GM12865 (cell line): ENCODE measurements around the gene SLC38A1.

Source experiments
- DNase-seq: peaks from one replicate; pipeline ENCODE4 v3.0.0; 2010; ENCODE audit warnings: low read depth
- H3K4me3 ChIP-seq: 2 replicates; pipeline ENCODE4 v1.5.1; 2011; ENCODE audit warnings: mild to moderate bottlenecking, low read depth, low read length, control low read depth
- TF ChIP-seq, protein P1 (sequence below): IDR thresholded peaks from 2 replicates; pipeline ENCODE4 v1.5.1; 2011; ENCODE audit warnings: low read length, control low read depth, low read depth, inconsistent platforms; ENCODE audit not compliant: insufficient read depth; ENCODE audit errors: missing control alignments

Gene SLC38A1

DNA sequence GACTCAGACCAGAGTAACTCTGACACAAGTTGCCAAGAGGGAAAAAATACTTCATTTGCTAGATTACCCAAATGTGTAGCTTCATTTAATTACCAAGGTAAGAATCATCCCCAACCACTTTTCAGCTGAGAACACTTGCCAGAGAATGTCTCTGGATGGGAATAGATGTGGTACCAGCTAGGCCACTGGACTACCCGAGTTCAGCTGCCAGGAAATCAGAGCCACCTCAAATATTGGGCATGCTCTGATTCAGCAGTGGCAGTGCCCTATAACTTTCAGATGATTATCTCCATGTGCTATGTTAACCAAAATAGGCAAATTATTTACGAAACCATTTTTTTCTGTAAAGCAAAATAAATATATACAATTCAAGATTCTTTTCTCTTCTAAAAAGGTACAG lies 80.7 kb downstream of the SLC38A1 start:
- H3K4me3 ChIP-seq: no peak overlapping the region
- no peak for DNase-seq
- TF ChIP-seq, protein P1, sequence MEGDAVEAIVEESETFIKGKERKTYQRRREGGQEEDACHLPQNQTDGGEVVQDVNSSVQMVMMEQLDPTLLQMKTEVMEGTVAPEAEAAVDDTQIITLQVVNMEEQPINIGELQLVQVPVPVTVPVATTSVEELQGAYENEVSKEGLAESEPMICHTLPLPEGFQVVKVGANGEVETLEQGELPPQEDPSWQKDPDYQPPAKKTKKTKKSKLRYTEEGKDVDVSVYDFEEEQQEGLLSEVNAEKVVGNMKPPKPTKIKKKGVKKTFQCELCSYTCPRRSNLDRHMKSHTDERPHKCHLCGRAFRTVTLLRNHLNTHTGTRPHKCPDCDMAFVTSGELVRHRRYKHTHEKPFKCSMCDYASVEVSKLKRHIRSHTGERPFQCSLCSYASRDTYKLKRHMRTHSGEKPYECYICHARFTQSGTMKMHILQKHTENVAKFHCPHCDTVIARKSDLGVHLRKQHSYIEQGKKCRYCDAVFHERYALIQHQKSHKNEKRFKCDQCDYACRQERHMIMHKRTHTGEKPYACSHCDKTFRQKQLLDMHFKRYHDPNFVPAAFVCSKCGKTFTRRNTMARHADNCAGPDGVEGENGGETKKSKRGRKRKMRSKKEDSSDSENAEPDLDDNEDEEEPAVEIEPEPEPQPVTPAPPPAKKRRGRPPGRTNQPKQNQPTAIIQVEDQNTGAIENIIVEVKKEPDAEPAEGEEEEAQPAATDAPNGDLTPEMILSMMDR: no peak

DNA sequence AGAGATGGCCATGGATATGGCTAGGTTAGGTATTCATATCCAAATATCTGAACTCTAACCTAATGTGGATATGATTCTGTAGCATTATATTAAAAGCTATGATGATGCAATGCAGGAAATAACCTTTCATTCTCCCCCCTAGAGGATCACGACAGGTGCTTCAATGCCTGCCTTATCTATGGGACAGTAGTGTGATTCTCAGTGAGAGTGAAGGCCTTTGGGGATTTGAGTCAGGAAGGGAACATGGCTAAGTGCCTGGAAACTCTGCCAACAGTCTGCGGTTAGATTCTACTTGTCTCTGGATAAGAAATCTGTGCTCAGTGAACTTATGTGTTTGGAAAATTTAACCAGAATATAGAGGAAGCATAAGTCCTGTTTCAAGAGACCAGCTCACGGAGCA lies 81.8 kb downstream of the SLC38A1 start:
- DNase-seq: no peak
- TF ChIP-seq, protein P1: no peak
- no peak overlapping the region for H3K4me3 ChIP-seq

DNA sequence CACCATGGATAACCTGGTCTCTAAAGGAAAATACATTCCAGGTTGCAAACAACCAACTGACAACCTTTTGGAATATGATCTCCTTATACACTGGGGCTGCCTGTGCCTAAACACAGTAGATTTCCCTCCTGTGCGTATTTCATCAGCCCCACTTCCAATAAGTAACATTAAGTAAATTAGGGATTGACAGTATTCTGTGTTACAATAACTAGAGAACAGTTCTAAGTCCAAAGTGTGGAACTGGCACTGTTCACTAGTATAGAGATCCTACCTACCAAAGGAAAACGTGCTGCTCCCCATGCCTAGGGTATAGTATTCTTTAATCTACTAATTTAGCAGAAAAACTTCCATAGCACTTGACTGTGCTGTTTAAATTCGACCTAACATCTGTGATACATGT lies 82.8 kb downstream of the SLC38A1 start:
- TF ChIP-seq, protein P1: no peak
- DNase-seq: no peak

DNA sequence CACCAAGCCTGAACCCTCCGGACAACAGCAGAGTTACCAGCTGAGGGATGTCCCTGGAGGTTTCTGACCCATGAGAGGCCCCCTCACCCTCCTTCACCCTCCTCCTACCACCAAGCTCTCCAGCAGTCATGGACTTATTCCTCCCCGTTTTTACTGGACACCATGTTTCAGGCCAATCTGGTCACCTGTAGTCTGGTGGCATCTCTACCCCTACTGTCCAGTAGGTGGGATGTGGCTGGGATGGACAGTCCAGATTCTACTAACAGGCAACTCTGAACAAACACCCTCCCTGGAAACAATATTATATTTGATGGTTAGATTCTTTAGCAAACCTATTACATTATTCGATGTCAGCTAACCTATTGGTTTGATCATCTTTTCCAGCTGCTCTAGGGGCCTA lies 83.2 kb downstream of the SLC38A1 start:
- no peak for DNase-seq
- no peak overlapping the region for H3K4me3 ChIP-seq
- TF ChIP-seq, protein P1: no peak

More for the DNA sequence above, 82.8 kb downstream of the SLC38A1 start:
- H3K4me3 ChIP-seq: no peak overlapping the region

DNA sequence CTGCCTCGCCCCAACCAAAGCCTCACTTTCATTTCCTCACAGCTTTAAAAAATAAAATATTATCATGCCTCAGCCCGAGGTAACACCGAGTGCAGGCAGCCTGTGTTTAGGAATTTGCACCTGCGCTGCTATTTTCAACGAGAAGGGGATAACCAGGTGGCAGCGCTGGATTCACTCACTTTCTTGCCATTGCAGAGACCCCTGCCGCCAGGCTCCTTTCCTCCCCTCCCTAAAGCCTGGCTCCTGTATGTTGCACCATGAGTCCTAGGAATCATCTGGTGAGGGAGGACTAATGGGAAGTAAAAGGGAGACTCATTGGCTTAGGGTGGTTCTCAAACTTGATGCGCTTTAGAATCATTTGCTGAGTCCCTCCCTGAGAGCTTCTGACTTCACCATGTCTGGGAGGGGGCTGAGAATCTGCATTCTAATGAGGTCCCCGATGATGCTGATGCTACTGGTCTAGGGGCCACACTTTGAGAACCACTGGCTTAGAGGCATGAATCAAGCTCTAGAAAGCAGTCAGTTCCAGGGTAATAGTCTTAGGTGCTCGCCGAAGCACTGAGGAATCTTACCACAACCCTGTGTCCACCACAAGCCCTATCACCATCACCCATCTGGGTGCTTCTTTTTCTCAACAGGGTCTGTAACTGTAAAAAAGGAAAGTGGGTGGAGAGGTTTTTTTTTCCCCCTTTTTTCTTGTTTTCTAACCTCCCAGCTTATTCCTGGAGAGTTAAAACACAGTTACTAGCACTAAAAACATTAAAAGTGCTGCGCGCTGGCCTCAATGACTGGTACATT lies 83.8 kb downstream of the SLC38A1 start:
- H3K4me3 ChIP-seq: no peak overlapping the region
- TF ChIP-seq, protein P1: no peak
- no peak for DNase-seq

DNA sequence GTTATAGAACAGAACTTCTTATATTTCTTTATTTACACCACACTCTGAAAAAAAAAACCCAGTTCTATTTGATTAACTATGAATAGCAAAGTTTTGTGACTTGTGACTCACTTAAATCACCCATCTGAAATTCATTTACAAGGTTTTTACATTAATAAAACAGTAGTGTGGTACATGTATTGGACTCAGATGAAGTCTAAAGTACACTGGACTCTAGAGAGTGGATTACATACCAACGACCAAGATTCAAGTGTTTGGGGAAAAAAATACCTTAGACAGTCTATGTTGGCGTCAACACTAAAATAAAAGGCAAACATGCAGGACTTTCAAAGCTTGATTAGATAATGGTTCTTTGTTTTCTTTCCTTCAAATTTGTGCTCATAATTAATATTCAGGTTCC lies 85.7 kb downstream of the SLC38A1 start:
- TF ChIP-seq, protein P1: no peak
- no peak for DNase-seq
- no peak overlapping the region for H3K4me3 ChIP-seq

DNA sequence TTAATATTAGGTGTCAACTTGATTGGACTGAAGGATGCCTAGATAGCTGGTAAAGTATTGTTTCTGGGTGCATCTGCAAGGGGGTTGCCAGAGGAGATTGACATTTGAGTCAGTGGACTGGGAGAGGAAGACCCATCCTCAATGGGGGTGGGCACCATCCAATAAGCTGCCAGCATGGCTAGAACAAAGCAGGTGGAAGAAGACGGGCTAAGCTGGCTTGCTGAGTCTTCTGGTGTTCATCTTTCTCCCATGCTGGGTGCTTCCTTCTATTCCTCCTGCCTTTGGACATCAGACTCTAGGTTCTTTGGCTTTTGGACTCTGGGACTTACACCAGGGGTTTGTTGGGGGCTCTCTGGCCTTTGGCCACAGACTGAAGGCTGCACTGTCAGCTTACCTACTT lies 87.4 kb downstream of the SLC38A1 start:
- DNase-seq: no peak
- no peak overlapping the region for H3K4me3 ChIP-seq
- TF ChIP-seq, protein P1: no peak
